GM19452 (cell line): Measurements from ENCODE around the gene ZNF652.
"Not testable (repeated sequence)": the region's sequence is repeated elsewhere in the genome, so short reads cannot be mapped to it uniquely, and the experiment has no call there.

Experiments used
- ATAC-seq: cut with Tn5 transposase; IDR thresholded peaks from one replicate; pipeline ENCODE4 v1.9.1; 2021; ENCODE audit not compliant: unreplicated experiment

ZNF652 gene

DNA sequence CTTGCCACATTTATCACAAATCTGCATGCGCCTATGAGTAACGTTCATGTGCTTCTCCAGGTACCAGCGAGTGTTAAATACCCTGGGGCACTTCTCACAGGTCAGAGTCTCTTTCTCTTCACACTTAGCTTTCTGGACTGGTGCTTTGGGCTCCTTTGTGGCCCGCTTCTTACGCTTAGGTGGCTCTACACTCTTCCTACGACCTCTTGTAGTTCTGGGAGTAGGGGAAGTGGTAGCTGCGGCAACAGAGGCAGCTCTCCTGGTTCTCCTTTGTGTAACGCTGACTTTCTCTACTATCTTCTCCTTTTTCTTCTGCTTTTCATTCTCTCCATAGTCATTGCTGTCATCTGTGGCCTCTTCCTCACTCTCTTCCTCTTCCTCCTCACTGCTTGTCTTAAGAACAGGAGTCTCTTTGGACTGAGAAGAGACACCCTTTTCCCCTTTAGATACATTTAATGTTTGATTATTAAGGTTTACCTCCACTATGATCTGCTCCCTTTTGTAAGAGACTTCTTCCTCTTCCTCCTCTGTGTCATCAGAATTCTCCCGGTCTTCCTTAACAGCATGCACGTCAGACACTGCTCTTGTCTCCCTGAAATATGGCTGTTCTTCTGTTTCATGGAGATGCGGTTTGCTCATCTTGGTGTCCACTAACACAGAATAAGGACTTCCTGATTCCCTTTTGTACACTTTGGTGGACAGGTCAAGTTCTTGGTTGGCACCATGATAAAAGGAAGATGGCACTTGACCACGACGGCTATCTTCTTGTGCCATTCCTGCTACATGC lies 45.0 kb downstream of the ZNF652 start:
- no peak for ATAC-seq

DNA sequence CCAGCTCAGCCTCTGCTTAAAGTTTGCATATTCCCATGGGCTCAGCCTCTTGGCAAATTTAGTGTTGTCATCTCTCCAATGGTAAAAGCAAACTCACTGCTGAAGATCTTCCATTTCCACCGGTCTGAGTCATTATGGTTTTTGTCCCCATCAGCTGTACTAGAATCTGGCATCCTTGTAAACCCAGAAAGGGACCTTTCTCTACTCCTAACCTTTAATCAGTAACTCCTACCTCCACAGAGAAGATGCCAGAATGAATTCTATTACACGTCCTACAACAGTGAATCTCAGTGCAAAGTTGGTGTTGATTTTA lies 45.8 kb downstream of the ZNF652 start:
- ATAC-seq: no peak

DNA sequence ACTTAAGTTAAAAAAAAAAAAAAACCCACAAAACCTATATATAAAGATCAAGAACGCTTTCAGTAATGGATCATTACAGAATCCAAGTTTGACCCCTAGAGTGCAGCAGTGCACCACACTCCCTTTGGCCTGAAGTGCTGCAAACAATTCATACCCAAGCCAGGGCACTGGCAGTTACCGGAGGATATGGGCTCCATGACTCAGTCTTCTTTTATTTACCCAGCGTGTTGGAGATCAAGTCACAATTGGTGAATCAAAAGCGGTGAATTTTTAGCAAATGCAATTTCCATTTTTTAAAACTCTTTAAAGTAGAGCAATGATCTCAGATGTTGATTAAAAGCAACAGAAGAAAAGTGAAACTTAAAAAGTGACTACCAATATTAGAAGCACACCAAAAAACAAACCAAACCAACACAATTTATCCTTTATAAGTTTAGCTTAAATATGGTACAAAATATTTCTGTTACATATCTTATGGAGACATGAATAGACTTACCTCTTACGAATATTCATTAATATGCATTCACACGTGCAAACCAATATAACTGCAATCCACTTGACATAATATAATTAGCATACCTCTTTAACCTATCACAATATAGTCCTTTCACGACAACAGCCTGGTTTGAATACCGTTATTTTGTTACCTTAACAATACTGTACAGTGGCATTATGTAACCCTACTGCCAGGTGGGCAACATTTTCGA lies 46.3 kb downstream of the ZNF652 start:
- no peak for ATAC-seq

DNA sequence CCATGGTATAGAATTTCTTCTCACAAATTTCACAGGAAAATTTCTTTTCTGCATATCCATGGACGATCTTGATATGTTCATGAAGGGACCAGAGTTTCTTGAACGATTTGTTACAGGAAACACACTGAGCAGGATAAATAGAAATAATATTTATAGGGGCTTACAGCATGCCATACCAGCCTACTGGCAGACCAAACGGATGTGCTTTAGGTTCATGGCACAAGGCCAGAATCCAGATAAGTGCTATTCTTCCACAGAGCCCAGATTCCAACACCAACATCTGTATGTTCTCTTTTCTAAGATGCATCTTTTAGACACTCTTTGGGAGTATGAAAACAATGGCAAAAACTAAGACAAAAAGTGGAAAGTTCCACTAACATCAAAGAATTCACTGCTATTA lies 49.3 kb downstream of the ZNF652 start:
- no peak for ATAC-seq

DNA sequence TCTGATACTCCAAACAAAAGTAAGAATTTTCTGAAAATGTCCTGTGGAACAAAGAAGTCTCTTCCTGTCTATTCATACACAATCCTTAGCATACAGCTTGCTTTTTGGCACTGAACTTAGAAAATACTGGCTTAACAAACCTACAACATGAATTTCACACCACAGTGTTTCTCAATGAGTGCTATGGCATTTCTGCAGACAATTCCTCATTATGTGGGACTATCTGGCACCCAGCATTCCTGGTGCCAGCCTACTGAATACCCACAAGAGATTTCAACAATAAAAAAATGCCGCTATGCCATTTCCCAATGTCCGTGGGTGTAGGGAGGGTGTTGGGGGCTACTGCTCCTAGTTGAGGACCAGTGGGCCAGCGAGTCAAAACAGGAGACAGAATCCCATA lies 62.1 kb downstream of the ZNF652 start:
- no peak for ATAC-seq

DNA sequence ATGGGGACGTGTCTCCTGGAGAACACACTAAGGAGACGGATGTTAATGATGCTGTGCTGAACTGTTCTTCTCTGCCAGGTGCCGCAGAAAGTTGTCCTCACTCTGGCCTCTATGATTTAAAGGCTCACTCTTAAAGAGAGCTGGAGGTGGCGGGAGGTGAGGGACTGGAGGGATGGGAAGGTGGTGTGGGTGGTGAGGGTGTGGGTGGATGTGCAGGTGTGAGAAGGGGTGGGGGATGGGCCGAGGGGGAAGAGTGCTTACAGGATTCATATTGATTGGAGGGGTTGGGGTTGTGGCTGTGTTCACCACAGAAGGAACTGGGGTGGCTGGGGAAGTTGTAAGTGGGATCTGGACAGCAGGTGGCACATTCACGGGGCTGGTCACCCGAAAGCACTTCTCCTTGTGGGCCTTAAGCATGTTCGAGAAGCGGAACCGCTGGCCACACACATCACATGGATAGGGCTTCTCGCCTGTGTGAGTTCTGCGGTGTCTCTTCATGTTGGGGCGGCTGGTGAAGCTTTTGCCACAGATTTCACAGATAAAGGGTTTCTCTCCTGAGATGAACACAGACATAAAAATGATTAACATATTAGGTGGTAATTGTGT lies 63.6 kb downstream of the ZNF652 start:
- no peak for ATAC-seq

DNA sequence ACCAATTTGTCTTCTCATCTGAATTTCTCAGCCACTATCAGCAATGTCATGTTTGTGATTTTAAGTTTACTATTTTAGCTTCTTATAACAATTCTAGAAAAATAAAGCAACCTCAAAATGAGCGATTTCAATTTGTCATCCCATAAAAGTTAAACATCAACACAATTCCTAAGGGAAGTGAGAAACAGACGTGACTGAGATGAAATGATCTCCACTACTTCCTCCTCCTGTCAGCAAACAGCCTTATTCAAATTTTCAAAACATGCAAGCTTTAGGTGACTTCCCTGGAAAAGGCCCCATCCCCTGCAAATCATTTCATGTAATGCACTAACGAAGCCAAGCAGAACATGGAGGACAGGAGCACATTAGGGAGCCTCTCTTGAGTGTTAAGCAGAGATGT lies 64.9 kb downstream of the ZNF652 start:
- ATAC-seq: no peak

DNA sequence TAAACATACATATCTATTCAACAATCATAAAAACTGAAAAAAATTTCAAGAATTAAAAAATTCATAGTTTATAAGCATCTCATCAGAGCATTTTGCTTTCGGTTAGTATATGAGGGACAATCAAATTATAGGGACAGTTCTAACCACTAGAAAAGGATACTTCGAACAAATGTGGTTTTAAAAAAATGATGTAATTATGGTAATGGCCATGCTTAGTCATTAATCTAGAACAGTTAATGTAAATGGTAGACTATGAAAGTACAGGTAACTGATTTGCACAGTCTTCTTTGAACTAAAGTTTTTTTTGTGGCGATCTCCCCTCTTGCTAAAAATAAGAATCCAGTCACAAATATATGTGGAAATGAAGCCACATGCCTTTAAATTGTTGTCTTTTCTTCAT lies 67.9 kb downstream of the ZNF652 start:
- ATAC-seq: no peak

DNA sequence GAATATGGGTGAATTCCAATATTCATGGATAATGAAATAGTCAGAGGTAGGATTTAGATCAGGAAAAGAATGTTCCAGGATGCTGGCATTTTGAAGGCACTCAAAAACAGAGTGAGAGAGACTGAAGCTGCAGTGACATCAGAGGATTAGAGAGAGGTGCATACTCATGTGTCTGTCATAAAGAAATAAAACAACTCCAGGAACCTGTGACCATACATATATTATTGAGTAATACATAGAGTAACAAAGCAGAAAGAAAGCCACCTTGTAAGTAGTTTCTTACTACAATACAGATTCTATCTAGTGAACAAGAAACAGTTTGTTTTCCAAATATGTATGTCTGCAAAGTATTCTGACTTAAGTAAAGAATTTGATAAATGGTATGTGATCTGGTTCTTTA lies 69.1 kb downstream of the ZNF652 start:
- ATAC-seq: no peak

DNA sequence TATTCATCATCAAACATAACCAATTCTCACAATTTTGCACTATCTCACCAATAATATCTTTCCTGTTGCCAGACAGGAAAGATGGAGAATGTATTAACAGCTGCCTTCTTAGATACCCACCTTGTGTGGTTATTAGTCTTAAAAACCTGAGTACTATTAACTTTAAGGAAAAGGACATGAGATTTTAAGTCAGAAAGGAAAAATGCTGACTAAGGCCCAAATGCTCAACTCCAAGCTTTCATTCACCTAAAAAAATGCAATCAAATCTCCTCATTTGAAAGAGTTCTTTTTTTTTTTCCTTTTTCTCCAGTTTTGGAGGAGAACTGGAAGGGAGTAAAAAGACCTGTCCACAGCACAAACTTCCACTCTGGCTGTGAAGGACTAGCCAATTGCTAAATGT lies 70.1 kb downstream of the ZNF652 start:
- ATAC-seq: no peak

DNA sequence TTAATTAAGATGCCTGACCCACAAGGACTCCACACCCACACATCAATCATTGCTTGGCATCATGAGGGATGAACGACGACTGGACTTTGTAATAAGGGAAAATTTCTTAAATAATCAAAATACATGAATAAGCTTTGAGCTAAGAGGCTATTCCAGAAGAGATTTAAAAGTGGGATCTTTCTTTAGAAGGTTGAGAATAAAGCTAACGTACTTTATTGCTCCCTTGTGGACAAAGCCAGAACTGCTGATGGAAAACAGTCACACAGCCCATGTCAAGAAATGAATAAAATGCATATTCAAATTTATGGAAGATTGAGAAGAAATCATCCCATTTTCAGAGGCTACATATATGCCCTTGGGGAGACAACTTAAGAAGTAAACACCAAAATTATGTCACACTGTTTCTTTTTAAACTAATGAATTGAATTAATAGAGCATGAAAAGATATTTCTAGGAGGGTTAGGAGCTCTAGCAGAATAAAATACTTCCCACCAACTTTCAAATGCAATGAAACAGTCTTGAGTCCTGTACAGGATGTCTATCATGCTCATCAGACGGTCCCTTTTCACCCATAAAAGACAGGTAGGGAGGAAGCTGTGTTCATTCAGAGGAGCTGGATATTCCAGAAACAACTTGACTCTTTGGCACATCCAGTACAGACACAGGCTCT lies 71.2 kb downstream of the ZNF652 start:
- ATAC-seq: no peak

DNA sequence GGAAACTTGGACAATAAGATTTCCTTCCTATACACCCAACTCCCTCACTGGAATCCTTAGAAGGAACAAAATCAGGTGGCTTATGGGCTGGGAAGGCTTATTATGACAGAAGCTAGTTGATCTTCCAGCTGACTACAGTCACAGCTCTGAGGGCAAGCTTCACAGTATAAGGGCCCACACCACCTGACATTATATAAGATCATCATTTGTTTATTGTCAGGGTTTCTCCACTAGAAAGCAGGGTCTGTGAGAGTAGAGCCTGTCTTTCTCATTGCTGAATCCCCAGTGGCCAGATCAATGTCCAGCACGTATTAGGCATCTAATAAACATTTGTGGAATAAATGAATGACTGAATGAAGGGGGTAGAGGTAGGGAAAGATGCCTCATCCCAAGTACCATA lies 73.7 kb downstream of the ZNF652 start:
- no peak for ATAC-seq

DNA sequence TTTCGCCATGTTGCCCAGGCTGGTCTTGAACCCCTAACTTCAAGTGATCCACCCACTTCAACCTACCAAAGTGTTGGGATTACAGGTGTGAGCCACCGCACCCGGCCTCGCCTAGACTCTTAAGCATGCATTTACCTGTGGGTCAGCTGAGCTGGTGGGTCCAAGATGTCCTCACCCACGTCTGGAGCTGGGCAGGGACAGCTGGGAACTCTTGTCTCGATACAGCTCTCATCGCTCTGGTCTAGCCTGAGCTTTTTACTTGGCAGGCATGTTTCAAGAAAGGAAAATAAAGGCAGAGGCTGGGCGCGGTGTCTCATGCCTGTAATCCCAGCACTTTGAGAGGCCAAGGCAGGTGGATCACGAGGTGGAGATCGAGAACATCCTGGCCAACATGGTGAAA lies 74.6 kb downstream of the ZNF652 start:
- ATAC-seq: no peak

DNA sequence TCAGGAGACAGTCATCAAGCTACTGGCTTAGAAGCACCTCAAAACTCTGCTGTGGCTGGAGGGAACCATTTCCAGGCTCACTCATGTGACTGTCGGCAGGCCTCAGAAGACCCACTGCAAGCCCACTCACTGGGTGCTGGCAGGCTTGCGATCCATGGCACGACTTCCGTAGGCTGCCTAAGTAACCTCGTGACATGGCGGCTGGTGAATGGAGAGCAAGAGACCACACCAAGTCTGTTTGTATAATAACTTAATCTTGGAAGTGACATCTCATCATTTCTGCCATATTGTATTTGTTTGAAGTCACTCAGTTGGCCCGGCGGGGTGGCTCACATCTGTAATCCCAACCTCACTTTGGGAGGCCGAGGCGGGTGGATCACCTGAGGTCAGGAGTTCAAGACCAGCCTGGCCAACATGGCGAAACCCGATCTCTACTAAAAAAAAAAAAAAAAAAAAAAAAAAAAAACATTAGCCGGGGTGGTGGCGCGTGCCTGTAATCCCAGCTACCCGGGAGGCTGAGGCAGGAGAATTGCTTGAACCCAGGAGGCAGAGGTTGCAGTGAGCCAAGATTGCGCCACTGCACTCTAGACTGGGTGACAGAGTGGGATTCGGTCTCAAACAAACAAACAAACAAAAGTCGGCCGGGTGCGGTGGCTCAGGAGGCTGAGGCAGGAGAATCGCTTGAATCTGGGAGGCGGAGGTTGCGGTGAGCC lies 75.6 kb downstream of the ZNF652 start:
- not testable (repeated sequence) for ATAC-seq

DNA sequence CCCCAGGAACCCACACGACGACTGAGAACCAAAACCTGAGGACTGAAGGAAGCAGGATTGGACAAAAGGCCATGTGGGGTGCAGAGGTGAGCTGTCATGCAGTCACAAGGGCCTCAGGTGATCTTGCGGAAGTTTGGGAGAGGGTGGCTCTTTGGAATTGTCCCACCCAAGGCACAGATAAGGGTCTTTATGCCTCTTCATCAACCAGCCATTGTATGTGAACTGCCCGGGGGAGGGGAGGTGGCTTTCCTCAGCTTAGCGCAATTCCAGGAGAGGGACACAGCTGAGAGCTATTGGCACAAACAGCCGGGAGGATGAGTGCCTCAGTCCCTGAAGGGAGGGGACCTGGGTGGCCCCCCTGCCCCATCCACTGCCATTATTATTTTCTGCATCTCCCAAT lies 76.3 kb downstream of the ZNF652 start:
- ATAC-seq: no peak

DNA sequence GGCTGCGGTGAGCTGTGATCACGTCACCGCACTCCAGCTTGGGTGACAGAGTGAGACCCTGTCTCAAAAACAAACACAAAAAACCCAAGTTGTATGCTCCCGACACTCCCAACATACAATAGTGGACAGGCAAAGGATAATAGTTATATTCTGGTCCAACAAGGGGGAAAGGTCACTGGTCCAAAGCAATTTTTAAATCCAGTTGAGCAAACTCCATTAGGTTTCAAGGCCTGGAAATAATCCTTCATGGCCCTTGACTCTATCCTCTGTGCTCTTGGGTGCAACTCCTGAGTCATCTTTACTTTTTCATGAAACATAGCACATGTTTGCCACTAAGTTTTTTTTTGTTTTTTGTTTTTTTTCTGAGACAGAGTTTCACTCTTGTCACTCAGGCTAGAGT lies 81.1 kb downstream of the ZNF652 start:
- no peak for ATAC-seq

DNA sequence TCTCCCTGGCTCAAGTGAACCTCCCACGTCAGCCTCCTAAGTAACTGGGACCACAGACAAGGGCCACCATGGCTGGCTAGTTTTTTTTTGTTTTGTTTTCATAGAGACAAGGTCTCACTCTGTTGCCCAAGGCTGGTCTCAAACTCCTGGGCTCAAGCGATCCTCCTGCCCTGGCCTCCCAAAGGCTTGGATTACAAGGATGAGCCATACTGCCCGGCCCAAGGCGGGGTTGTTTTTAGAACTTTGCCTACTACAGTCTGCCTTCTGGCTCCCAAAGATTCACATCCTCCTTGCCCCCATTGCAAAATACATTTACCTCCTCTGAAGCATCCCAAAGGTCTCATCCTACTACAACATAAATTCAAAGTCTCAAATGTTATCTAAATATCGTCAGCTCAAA lies 82.0 kb downstream of the ZNF652 start:
- no peak for ATAC-seq

DNA sequence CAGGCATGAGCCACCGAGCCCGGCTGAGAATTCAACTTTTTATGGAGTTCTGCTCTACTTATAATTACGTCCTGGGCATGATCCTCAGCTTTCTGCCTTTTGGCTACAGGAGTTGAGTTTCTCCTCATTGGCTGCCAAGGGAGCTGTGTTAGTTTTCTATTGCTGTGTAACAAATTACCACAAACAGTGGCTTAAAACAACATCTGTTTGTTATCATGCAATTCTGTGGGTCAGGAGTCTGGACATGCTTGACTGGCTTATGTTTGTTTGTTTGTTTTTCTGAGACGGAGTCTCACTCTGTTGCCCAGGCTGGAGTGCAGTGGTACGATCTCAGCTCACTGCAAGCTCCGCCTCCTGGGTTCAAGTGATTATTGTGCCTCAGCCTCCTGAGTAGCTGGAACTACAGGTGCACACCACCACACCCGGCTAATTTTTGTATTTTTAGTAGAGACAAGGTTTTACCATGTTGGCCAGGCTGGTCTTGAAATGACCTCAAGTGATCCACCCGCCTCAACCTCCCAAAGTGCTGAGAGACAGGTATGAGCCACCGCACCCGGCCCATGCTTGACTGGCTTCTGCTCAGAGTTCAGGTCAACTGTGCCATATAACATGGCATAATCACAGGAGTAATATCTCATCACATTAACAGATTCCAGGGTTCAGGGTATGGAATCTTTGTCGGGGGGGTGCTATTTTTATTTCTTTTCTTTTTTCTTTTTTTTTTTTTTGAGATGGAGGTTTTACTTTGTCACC lies 82.6 kb downstream of the ZNF652 start:
- not testable (repeated sequence) for ATAC-seq

DNA sequence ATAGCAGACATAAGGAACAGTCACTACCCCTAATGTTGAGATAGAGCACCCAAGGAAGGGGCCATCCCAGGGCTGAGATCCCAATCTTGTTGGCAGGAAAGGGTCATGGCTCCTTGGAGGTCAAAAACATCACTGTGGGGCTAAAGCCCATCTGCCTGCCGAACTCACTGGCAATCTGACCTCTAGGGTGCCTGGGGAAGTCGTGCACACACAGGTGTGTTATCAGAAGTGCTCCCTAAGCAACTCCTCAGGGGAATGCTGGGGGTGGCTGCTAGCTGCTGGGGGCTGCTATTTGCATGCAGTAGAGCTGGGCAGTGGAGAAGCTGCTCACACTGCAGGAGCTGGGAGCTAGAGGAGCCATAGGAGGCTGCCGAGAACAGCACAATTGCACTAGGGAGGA lies 84.0 kb downstream of the ZNF652 start:
- ATAC-seq: no peak

DNA sequence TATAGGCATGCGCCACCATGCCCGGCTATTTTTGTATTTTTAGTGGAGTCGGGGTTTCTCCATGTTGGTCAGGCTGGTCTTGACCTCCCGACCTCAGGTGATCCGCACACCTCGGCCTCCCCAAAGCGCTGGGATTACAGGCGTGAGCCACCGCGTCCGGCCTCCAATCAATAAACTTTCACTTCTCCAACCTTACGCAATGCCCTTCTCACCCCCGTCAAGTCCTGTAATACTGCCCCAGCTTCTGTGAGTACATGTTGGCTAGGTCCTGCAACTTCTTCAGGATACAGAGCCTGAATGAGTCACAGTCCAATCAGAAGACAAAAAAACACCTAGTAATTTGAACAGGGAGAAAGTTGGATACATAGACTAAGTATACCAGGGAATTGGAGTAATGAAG lies 84.4 kb downstream of the ZNF652 start:
- ATAC-seq: no peak

DNA sequence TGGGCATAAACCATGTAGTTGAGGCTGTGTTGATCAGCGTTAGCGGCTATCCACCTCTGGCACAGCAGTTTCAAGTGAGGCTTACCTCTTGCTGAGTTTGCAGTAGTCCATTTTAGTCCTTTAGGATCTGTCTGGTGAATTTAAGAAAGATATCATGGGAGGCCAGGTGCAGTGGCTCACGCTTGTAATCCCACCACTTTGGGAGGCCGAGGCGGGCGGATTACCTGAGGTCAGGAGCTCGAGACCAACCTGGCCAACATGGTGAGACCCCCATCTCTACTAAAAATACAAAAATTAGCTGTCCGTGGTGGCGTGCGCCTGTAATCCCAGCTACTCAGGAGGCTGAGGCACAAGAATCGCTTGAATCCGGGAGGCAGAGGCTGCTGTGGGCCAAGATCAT lies 86.1 kb downstream of the ZNF652 start:
- not testable (repeated sequence) for ATAC-seq
